Keratinocyte (primary cell): ENCODE measurements around the gene LILRA1.

Experiments
- EZH2 ChIP-seq: IDR thresholded peaks from one replicate; pipeline ENCODE4 v1.6.1; 2012; ENCODE audit warnings: inconsistent platforms, mild to moderate bottlenecking, low read length, moderate library complexity
- TF ChIP-seq, protein P1 (sequence below), 3 experiments: IDR thresholded peaks in 1 of 3; conservative IDR thresholded peaks in 1 of 3; optimal IDR thresholded peaks in 1 of 3; 2 replicates in 2 of 3; 3 replicates in 1 of 3; pipeline versions ENCODE3 to v1.5.1; 2011; ENCODE audit warnings: low read length in 3 of 3, mild to moderate bottlenecking in 3 of 3, moderate library complexity in 2 of 3, control low read depth in 1 of 3, inconsistent platforms in 1 of 3; ENCODE audit not compliant: insufficient read depth in 2 of 3; ENCODE audit errors: extremely low read depth in 1 of 3

DNA sequence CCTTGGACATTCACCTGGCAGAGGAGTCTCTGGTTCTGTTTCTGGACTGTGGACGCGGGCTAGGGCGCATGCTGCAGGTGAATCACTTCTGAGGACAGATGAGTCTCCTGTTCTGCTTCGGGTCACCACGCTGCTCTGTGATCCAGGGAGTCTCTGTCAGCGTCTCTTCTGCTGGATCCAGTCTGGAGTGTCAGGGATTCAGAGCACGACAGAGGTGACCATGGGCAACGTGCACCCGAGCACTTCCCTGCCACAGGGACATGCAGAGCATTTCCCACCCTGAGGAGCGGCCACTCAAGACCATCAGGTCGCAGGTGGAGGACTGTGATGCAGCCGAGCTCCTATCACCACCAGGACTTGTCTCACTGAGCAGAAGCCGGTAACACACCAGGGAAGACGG lies 44.2 kb upstream of the LILRA1 start:
- TF ChIP-seq, protein P1, sequence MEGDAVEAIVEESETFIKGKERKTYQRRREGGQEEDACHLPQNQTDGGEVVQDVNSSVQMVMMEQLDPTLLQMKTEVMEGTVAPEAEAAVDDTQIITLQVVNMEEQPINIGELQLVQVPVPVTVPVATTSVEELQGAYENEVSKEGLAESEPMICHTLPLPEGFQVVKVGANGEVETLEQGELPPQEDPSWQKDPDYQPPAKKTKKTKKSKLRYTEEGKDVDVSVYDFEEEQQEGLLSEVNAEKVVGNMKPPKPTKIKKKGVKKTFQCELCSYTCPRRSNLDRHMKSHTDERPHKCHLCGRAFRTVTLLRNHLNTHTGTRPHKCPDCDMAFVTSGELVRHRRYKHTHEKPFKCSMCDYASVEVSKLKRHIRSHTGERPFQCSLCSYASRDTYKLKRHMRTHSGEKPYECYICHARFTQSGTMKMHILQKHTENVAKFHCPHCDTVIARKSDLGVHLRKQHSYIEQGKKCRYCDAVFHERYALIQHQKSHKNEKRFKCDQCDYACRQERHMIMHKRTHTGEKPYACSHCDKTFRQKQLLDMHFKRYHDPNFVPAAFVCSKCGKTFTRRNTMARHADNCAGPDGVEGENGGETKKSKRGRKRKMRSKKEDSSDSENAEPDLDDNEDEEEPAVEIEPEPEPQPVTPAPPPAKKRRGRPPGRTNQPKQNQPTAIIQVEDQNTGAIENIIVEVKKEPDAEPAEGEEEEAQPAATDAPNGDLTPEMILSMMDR (optimal IDR thresholded peaks at IDR 0.05 in 1 of 3, IDR thresholded peaks at IDR 0.05 in 1 of 3, conservative IDR thresholded peaks at IDR 0.05 in 1 of 3; ENCODE audit: extremely low read depth in 1 of 3, insufficient read depth in 2 of 3, low read length in 3 of 3): no peak
- no peak for TF ChIP-seq EZH2
